Keratinocyte (primary cell): ENCODE measurements around the gene CLK1. TPM values are rescaled to one million over a fixed set of nuclear protein-coding genes. Genes with fewer than 3 reads are reported as not detected.

Experiments
- DNase-seq: peaks from one replicate; pipeline ENCODE4 v3.0.0-alpha.2; 2011; ENCODE audit warnings: low read depth, missing footprints, low spot score
- FAIRE-seq: peaks from 2 replicates; lab custom pipeline; 2011; peaks lifted over from hg19 to GRCh38; lab: Jason Lieb, UNC
- H2AFZ ChIP-seq: 2 replicates; pipeline ENCODE4 v1.6.0; 2012; ENCODE audit warnings: low read length, control low read depth, inconsistent platforms; ENCODE audit not compliant: control insufficient read depth
- H3K27ac ChIP-seq: 2 replicates; pipeline ENCODE4 v1.5.1; 2011; ENCODE audit warnings: low read length; ENCODE audit not compliant: control insufficient read depth, insufficient read depth
- H3K27me3 ChIP-seq: 3 replicates; pipeline ENCODE4 v1.6.0; 2011; ENCODE audit warnings: low read length; ENCODE audit not compliant: control insufficient read depth, insufficient read depth; ENCODE audit errors: extremely low read depth
- H3K36me3 ChIP-seq, 2 experiments: 2 replicates in 1 of 2; 3 replicates in 1 of 2; pipeline ENCODE4 v1.5.1; 2011; ENCODE audit warnings: low read length in 2 of 2, mild to moderate bottlenecking in 1 of 2; ENCODE audit not compliant: control insufficient read depth in 2 of 2, insufficient read depth in 2 of 2; ENCODE audit errors: extremely low read depth in 1 of 2
- H3K4me1 ChIP-seq: 3 replicates; pipeline ENCODE4 v1.5.1; 2011; ENCODE audit warnings: low read length; ENCODE audit not compliant: control insufficient read depth, insufficient read depth; ENCODE audit errors: extremely low read depth
- H3K4me2 ChIP-seq: 3 replicates; pipeline ENCODE4 v1.6.0; 2011; ENCODE audit warnings: low read depth, low read length; ENCODE audit not compliant: control insufficient read depth, insufficient read depth; ENCODE audit errors: extremely low read depth
- H3K4me3 ChIP-seq, 3 experiments: fragments of 200-600 bp in 1 of 3; sonication (generic) in 1 of 3; 2 replicates in 2 of 3; 3 replicates in 1 of 3; pipeline ENCODE4 v1.5.1; 2011 to 2016; ENCODE audit warnings: low read length in 3 of 3, mild to moderate bottlenecking in 3 of 3, control low read depth in 2 of 3, inconsistent platforms in 1 of 3, low read depth in 1 of 3, mixed read lengths in 1 of 3, mixed run types in 1 of 3, moderate library complexity in 1 of 3; ENCODE audit not compliant: control insufficient read depth in 2 of 3, insufficient read depth in 2 of 3; ENCODE audit errors: extremely low read depth in 1 of 3
- H3K79me2 ChIP-seq: 2 replicates; pipeline ENCODE4 v1.6.0; 2012; ENCODE audit warnings: low read length; ENCODE audit not compliant: control insufficient read depth, insufficient read depth
- H3K9ac ChIP-seq: 3 replicates; pipeline ENCODE4 v1.6.0; 2011; ENCODE audit warnings: low read length; ENCODE audit not compliant: control insufficient read depth, insufficient read depth; ENCODE audit errors: extremely low read depth
- H3K9me1 ChIP-seq: 3 replicates; pipeline ENCODE4 v1.6.0; 2011; ENCODE audit warnings: low read length; ENCODE audit not compliant: control insufficient read depth, insufficient read depth; ENCODE audit errors: extremely low read depth
- H3K9me3 ChIP-seq: 2 replicates; pipeline ENCODE4 v1.5.1; 2012; ENCODE audit warnings: low read depth, low read length; ENCODE audit not compliant: control insufficient read depth
- H4K20me1 ChIP-seq: 3 replicates; pipeline ENCODE4 v1.6.0; 2011; ENCODE audit warnings: low read length; ENCODE audit not compliant: control insufficient read depth, insufficient read depth; ENCODE audit errors: extremely low read depth
- CTCF ChIP-seq, 3 experiments: IDR thresholded peaks in 1 of 3; conservative IDR thresholded peaks in 1 of 3; optimal IDR thresholded peaks in 1 of 3; 2 replicates in 2 of 3; 3 replicates in 1 of 3; pipeline versions ENCODE3 to v1.5.1; 2011; ENCODE audit warnings: low read length in 3 of 3, mild to moderate bottlenecking in 3 of 3, moderate library complexity in 2 of 3, control low read depth in 1 of 3, inconsistent platforms in 1 of 3; ENCODE audit not compliant: insufficient read depth in 2 of 3; ENCODE audit errors: extremely low read depth in 1 of 3
- EZH2 ChIP-seq: IDR thresholded peaks from one replicate; pipeline ENCODE4 v1.6.1; 2012; ENCODE audit warnings: inconsistent platforms, mild to moderate bottlenecking, low read length, moderate library complexity
- dilution Hi-C: fragments of 300-500 bp; cut with MboI; formaldehyde crosslinking; loops from one replicate; pipeline ENCODE4 v1.7.0; 2020; ENCODE audit warnings: low sequenced_read_pairs; ENCODE audit not compliant: extremely low pct_ligation_motif_present
- polyA plus RNA-seq, 5 experiments: library from polyadenylated mRNA; depleted of rRNA in 3 of 5; stranded (reverse) in 3 of 5; stranded (forward) in 1 of 5; unstranded in 1 of 5; fragments of >200 nt; gene quantifications; 1 replicate in 1 of 5; 2 replicates in 3 of 5; 3 replicates in 1 of 5; pipeline versions ENCODE4 v1.2.1 to v1.2.3, GENCODE V29; 2011 to 2012; ENCODE audit warnings: missing spikeins in 2 of 5, low read depth in 1 of 5, low replicate concordance in 1 of 5
- small RNA-seq, 3 experiments: library from RNA; depleted of rRNA; stranded (forward); fragments of <200 nt; gene quantifications; one replicate each; pipeline ENCODE3, GENCODE V24; 2012; ENCODE audit warnings: low read depth in 3 of 3, low replicate concordance in 1 of 3; ENCODE audit not compliant: insufficient read length in 3 of 3

Gene CLK1
- polyA plus RNA-seq, 1 donor (not counting 4 experiments of a cell fraction or from before 2014, with no cell fraction given) = 70.4 TPM

- peaks cover 24% of the 10 kb centered on the region for H3K4me1 ChIP-seq
- peaks cover 37% of the 10 kb centered on the region for H3K79me2 ChIP-seq
- TF ChIP-seq EZH2 = no peak
- TF ChIP-seq CTCF (optimal IDR thresholded peaks at IDR 0.05 in 1 of 3, IDR thresholded peaks at IDR 0.05 in 1 of 3, conservative IDR thresholded peaks at IDR 0.05 in 1 of 3; ENCODE audit: extremely low read depth in 1 of 3, insufficient read depth in 2 of 3, low read length in 3 of 3) = no peak
- H3K27me3 ChIP-seq = no peaks in the 10 kb centered on the region
- FAIRE-seq = no peak
- H3K27ac ChIP-seq = peak overlapping the region; percentile 44
- H3K4me2 ChIP-seq = peak overlapping the region; percentile 97
- no peaks in the 10 kb centered on the region for H3K9me3 ChIP-seq
- no peaks in the 10 kb centered on the region for H3K9me1 ChIP-seq
- peak overlapping the region; percentile 73 to 88 (median 76) for H3K4me3 ChIP-seq
- H2AFZ ChIP-seq = peak overlapping the region; percentile 66
- dilution Hi-C loops = no loop called here
- H4K20me1 ChIP-seq = peaks cover 11% of the 10 kb centered on the region
- no peak for DNase-seq
- peaks cover 9 to 17% of the 10 kb centered on the region in 2 experiments for H3K36me3 ChIP-seq
- H3K9ac ChIP-seq = peak overlapping the region; percentile 98
These were observed 54.0 kb downstream of the CLK1 start for GRCh38 chr2:200810252-200810997.

DNA sequence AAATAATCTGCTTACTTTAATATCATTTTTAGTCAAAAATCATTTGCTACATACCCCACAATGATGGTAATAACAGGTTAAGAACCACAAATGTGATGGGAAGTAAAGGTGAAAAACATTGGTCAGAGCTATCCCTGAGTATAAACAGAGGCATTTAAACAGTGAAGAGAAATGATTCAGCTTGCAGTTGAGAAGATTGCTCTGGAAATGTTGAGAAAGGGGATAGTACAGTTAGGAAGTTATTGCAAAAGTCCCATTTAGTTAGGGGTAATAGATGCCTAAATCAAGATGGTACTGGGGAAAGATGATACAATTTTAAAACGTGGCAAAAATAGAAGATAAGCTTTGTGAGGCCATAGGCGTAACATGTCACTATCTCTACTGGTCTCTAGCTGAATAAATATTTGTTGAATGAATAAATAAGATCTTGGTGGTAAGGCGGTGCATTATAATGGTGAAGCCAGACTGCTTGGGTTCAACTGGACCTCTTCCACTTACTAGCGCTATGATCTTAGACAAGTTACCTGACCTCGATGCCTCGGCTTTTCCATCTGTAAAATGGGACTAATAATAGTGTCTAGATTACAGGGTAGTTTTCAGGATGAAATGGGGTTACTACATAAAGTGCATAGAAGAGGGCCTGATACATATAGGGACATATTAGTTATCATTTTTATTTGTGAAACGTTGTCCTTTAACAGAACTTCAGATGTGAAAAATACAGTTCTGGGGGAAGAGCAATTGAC, 54.8 kb downstream of the CLK1 start:
- Histone ChIP-seq H3K4me3 (no peak overlapping the region), H3K27me3 (no peaks in the 10 kb centered on the region), H3K9me1 (no peaks in the 10 kb centered on the region), H3K9me3 (no peaks in the 10 kb centered on the region), H3K4me2 (peak overlapping the region; percentile 97), H3K9ac (no peak overlapping the region), H3K4me1 (peaks cover 24% of the 10 kb centered on the region), H3K27ac (no peak overlapping the region), H3K36me3 (peaks cover 6 to 10% of the 10 kb centered on the region in 2 experiments), H4K20me1 (peaks cover 8% of the 10 kb centered on the region), H2AFZ (no peak overlapping the region), H3K79me2 (peaks cover 29% of the 10 kb centered on the region)
- dilution Hi-C loops = no loop called here
- FAIRE-seq = no peak
- TF ChIP-seq CTCF (optimal IDR thresholded peaks at IDR 0.05 in 1 of 3, IDR thresholded peaks at IDR 0.05 in 1 of 3, conservative IDR thresholded peaks at IDR 0.05 in 1 of 3; ENCODE audit: extremely low read depth in 1 of 3, insufficient read depth in 2 of 3, low read length in 3 of 3) (no peak), EZH2 (no peak)
- no peak for DNase-seq

Small RNA genes lying within 50 kb of the gene (small RNA-seq; reads per million reads assigned to genes)
- gene RF00019 = 0 reads per million in 3 experiments
- gene RNA5SP115 = 0 to 0.25 (median 0) reads per million in 3 experiments
- gene RNU6-312P = 0 reads per million in 3 experiments
- 0 reads per million in 3 experiments for gene RNU6-31P
- gene RNU6-762P = 0 reads per million in 3 experiments

Other genes starting within 250 kb of the CLK1 start
- gene BZW1, start 52.7 kb downstream of the CLK1 start, polyA plus RNA-seq = 297 to 402 TPM (median 326 TPM) in 3 replicates
- gene PPIL3, start 24.4 kb upstream of the CLK1 start, polyA plus RNA-seq = 28.1 to 84.0 TPM (median 47.2 TPM) in 3 replicates
- 44.8 to 67.1 TPM (median 49.8 TPM) in 3 replicates for gene NIF3L1, start 24.7 kb upstream of the CLK1 start, polyA plus RNA-seq
- 6.3 to 13.5 TPM (median 9.0 TPM) in 3 replicates for gene ORC2, start 99.0 kb upstream of the CLK1 start, polyA plus RNA-seq
- 4.0 to 8.0 TPM (median 7.4 TPM) in 3 replicates for gene HYCC2, start 207.0 kb upstream of the CLK1 start, polyA plus RNA-seq
- 108 to 220 TPM (median 122 TPM) in 3 replicates for gene NDUFB3, start 207.3 kb upstream of the CLK1 start, polyA plus RNA-seq